ENCODE data around the gene SENP2.

DNA sequence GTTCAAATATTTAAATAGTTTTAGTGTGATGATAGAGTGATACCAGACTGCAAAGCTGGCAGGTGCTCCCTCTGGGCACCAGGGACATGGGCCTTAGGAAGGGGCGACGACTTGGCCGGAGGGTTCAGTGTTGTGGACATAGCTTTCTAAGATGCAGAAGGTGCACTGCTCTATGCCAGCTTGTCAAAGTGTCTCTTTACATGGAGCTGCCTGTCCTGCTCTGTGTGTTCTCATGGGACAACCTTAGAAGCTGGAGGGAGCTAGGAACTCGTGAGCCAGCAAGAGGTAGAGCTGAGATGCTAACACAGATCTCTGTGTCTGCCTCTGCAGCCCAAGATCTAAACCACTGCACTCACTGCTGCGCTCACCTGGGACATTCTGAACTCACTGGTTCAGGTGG is 77.8 kb downstream of the SENP2 start:
- TF ChIP-seq POLR2AphosphoS5 (IDR thresholded peaks at IDR 0.05), result no peak
- TF ChIP-seq, protein P1, sequence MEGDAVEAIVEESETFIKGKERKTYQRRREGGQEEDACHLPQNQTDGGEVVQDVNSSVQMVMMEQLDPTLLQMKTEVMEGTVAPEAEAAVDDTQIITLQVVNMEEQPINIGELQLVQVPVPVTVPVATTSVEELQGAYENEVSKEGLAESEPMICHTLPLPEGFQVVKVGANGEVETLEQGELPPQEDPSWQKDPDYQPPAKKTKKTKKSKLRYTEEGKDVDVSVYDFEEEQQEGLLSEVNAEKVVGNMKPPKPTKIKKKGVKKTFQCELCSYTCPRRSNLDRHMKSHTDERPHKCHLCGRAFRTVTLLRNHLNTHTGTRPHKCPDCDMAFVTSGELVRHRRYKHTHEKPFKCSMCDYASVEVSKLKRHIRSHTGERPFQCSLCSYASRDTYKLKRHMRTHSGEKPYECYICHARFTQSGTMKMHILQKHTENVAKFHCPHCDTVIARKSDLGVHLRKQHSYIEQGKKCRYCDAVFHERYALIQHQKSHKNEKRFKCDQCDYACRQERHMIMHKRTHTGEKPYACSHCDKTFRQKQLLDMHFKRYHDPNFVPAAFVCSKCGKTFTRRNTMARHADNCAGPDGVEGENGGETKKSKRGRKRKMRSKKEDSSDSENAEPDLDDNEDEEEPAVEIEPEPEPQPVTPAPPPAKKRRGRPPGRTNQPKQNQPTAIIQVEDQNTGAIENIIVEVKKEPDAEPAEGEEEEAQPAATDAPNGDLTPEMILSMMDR (IDR thresholded peaks at IDR 0.05), result no peak

All from breast epithelium (tissue), 3 donors.